HG02610 (cell line): Measurements from ENCODE around the gene MBOAT2.
"Not testable (repeated sequence)": the region's sequence is repeated elsewhere in the genome, so short reads cannot be mapped to it uniquely, and the experiment has no call there.

Experiments
- ATAC-seq: cut with Tn5 transposase; IDR thresholded peaks from one replicate; pipeline ENCODE4 v1.9.1; 2021; ENCODE audit warnings: mild to moderate bottlenecking, moderate library complexity; ENCODE audit not compliant: unreplicated experiment

The MBOAT2 gene

DNA sequence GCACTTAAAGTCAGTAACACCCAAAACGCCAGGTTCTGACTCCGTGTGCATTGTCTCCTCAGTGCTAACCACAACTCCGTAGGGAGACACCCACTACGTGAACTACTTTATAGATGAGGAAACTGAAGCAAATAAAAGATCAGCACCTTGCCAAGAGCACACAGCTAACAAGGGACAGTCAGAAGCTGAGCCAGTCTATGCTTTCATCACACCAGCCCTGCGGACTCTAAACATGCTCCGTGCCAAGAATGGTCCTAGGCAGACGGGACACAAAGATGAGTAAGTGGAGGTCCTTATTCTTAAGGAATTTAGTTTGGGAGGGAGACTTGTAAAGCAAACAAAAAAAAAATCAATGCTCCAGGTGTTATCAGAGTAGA, 9.6 kb downstream of the MBOAT2 start:
- no peak for ATAC-seq

GRCh38 chr2:8993196-8993901, 10.1 kb downstream of the MBOAT2 start:
- no peak for ATAC-seq

- ATAC-seq, result no peak
Measured at GRCh38 chr2:8992643-8993042, 10.8 kb downstream of the MBOAT2 start.

- ATAC-seq, result no peak
Measured at GRCh38 chr2:8989536-8990079, 13.9 kb downstream of the MBOAT2 start.

GRCh38 chr2:8987410-8987809, 16.1 kb downstream of the MBOAT2 start:
- no peak for ATAC-seq

DNA sequence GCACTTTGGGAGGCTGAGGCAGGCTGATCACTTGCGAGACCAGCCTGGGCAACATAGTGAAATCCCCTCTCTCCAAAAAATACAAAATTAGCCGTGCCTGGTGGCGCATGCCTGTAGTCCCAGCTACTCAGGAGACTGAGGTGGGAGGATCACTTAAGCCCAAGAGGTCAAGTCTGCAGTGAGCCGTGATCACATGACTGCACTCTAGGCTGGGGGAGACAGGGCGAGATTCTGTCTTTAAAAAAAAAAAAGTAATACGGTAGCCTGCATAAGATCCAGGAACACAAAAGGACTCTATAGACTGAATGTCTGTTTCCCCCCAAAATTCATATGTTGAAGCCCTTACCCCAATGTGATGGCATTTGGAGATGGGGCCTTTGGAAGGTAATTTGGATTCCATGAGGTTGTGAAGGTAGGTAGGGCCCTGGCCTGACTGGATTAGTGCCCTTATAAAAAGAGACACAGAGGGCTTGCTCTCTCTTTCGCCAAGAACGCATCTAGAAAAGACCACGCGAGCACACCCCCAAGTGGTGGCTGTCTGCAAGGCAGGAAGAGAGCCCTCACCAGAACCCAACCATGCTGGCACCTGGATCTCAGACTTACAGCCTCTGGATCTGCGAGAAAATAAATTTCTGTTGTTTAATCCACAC, 17.0 kb downstream of the MBOAT2 start:
- ATAC-seq, result no peak

- ATAC-seq, result no peak
Measured at GRCh38 chr2:8985561-8986326, 17.7 kb downstream of the MBOAT2 start.

DNA sequence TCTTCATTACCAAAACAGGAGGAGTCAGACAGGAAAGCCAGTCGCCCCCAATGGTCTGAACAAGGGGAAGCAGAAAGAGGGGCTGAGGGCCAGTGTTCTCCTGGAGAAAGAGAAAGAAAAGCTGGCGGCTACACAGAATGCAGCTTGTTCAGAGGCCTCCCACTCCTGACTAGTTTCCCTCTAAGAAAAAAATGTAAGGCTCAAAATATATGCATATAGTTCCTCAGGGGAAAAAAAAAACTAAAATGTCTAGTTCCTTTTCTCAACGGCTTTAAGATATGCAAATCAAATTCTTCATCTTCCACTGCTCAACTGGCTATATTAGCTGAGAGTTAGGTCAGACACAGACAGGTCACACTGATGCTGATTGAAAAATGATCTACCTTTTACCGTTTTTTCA, 18.6 kb downstream of the MBOAT2 start:
- no peak for ATAC-seq

DNA sequence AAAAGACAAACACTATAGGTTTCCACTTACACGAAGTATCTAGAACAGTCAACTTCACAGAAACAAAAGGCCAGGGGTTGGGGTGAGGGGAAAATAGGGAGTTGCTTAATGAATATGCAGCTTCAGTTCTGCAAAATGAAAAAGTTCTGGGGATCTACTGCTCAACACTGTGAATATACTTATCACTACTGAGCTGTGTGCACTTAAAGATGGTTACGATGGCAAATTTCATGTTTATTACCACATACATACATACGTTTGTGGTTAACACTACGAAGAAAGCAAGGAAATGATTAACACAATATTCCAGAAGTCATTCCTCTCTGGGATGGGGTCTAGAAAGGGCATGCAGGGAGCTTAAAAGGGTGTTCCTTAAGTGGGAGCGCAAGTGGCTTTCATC, 19.3 kb downstream of the MBOAT2 start:
- no peak for ATAC-seq

DNA sequence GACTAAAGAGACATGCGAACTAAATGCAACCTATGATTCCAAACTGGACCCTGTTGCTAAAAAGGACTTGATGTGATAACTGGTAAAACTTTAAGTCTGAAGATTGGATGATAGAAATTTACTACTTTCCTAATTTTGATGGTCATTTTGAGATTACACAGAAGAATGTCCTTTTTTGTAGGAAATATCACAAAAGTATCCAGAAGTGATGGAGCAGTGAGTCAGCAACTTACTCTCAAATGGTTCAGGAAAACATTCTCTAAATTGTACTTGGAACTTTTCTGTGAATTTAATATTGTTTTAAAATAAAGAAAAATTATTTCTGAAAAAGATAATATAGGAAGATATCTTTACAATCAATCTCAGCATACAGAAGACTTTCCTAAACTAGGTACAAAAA, 19.9 kb downstream of the MBOAT2 start:
- ATAC-seq, result no peak

GRCh38 chr2:8981876-8982275, 21.6 kb downstream of the MBOAT2 start:
- ATAC-seq, result no peak

DNA sequence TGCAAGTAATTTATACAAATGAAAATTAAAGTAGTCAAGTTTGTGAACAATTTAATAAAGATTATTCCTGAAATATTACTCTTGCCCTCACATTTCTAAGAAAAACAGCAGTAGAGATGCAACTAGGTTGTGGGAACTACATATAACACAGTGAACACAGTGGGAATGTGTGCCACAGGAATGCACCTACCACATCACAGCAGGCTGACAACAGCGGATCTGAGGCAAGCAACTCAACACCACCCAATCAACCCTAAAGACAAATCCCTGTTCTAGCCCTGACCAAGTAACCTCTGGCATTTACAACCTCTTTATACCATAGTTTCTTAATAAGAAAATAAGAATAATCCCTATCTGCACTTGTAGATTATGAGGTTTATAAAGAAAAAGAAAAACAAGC, 23.4 kb downstream of the MBOAT2 start:
- no peak for ATAC-seq

- no peak for ATAC-seq
Measured at GRCh38 chr2:8977758-8978157, 25.7 kb downstream of the MBOAT2 start.

- no peak for ATAC-seq
Measured at GRCh38 chr2:8976442-8977259, 26.8 kb downstream of the MBOAT2 start.

DNA sequence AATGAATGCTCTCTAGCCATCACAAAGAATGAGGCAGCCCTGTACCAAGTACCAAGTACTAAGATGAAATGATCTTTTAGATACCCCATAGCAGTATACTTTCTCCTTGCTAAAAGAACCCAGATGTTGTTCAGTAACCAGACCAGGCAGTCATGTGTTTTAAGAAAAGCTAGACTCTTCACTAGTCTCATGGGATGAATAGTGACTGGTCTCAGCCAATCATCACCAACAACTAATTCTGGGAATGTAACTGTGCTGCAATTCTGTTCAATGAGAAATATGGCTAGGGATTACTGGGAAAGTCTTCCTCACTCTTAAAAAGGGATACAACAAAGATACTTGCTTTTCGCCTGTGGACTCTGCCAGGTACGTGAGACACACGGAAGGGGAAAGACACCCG, 29.5 kb downstream of the MBOAT2 start:
- ATAC-seq, result no peak

GRCh38 chr2:8973017-8973416, 30.5 kb downstream of the MBOAT2 start:
- not testable (repeated sequence) for ATAC-seq

GRCh38 chr2:8972535-8972934, 30.9 kb downstream of the MBOAT2 start:
- not testable (repeated sequence) for ATAC-seq

- ATAC-seq, result not testable (repeated sequence)
Measured at GRCh38 chr2:8969348-8969747, 34.1 kb downstream of the MBOAT2 start.

- no peak for ATAC-seq
Measured at GRCh38 chr2:8966123-8966908, 37.2 kb downstream of the MBOAT2 start.
